ENCODE results near the gene CASKIN1. TPM values are rescaled to one million over a fixed set of nuclear protein-coding genes. Genes with fewer than 3 reads are reported as not detected.
"Not testable (repeated sequence)": the region's sequence is repeated elsewhere in the genome, so short reads cannot be mapped to it uniquely, and the experiment has no call there.

Gene CASKIN1
- total RNA-seq, 1 donor from 2014 or later = 1.0 TPM

DNA sequence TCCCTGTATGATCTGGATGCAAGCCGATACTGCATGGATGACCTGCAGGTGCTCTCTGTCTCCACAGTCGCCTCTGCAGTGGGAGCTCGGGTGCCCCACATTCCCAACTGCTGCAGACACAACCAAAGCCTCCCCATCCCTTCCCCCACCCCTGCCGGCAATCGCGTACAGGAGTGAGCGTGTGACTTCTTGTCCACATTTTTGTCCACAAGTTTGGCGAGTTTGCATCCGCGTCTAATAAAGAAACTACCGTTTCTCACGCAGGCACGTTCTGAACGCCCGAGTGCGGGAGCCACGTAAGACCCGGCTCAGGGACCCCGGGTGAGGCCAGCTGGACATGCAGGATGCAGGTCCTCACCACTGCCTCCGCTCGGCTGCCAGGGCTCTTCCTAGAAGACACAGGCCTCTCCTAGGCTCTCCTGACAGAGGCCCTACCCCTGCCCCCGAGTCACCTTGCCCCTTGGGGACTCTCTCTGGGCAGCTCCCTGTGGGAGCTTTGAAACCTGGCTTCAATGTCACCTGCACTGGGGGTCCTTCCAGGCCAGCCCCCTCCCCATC is 66.4 kb downstream of the CASKIN1 start:
- DNase-seq = not testable (repeated sequence)

DNA sequence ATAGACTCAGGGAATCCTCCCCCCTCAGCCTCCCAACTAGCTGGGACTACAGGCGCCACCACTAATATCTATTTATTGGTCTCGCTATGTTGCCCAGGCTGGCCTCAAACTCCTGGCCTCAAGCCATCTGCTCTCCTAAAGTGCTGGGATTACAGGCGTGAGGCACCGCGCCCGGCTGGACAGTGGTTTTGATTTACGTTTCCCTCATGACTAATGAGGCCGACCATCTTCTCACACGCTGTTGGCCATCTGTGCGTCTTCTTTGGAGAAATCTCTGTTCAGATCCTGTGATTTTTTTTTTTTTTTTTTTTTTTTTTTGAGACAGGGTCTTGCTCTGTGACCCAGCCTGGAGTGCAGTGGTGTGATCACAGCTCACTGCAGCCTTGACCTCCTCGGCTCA is 67.2 kb downstream of the CASKIN1 start:
- not testable (repeated sequence) for DNase-seq

DNA sequence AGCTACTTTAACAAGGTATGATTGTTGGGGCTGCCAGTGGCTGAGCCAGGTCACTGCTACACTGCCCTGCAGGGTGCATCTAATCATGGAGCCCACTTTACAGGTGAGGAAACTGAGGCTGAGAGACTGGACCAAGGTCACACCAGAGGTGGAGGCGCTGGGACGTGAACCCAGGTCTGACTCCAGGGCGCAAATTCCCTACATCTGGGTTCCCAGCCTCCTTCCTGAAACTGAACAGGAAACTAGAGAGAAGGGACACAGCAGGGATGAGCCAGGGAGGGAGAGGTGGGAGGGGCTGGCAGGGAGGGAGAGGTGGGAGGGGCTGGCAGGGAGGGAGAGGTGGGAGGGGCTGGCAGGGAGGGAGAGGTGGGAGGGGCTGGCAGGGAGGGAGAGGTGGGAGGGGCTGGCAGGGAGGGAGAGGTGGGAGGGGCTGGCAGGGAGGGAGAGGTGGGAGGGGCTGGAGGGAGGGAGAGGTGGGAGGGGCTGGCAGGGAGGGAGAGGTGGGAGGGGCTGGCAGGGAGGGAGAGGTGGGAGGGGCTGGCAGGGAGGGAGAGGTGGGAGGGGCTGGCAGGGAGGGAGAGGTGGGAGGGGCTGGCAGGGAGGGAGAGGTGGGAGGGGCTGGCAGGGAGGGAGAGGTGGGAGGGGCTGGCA is 68.7 kb downstream of the CASKIN1 start:
- DNase-seq = peak; percentile 59

Small RNAs within 50 kb of the gene (small RNA-seq; reads per million reads assigned to genes)
- gene MIR3180-5 (ENCODE audit: low replicate concordance) = not detected
- not detected for gene MIR4516 (ENCODE audit: low replicate concordance)
- not detected for gene RF00019 (ENCODE audit: low replicate concordance)
- not detected for gene SNORD60 (ENCODE audit: low replicate concordance)

Other genes with a start within 250 kb of the CASKIN1 start
- gene RPL3L, start 241.9 kb downstream of the CASKIN1 start, total RNA-seq = 150 TPM
- gene NDUFB10, start 237.1 kb downstream of the CASKIN1 start, total RNA-seq = 155 TPM
- gene RPS2, start 231.8 kb downstream of the CASKIN1 start, total RNA-seq = 1,524 TPM
- not detected for gene RNF151, start 229.7 kb downstream of the CASKIN1 start, total RNA-seq
- gene TBL3, start 224.6 kb downstream of the CASKIN1 start, total RNA-seq = 21.7 TPM
- 2.5 TPM for gene NOXO1, start 215.1 kb downstream of the CASKIN1 start, total RNA-seq
- gene GFER, start 212.4 kb downstream of the CASKIN1 start, total RNA-seq = 10.2 TPM
- 4.7 TPM for gene SYNGR3, start 206.6 kb downstream of the CASKIN1 start, total RNA-seq
- 15.2 TPM for gene ZNF598, start 186.8 kb downstream of the CASKIN1 start, total RNA-seq
- 0.82 TPM for gene NPW, start 176.8 kb downstream of the CASKIN1 start, total RNA-seq
- gene NHERF2, start 169.7 kb downstream of the CASKIN1 start, total RNA-seq = 45.7 TPM
- gene NTHL1, start 148.8 kb downstream of the CASKIN1 start, total RNA-seq = 28.7 TPM
- 57.2 TPM for gene TSC2, start 148.6 kb downstream of the CASKIN1 start, total RNA-seq
- 138 TPM for gene PKD1, start 60.7 kb downstream of the CASKIN1 start, total RNA-seq
- gene RAB26, start 48.0 kb downstream of the CASKIN1 start, total RNA-seq = not detected
- gene TRAF7, start 40.8 kb downstream of the CASKIN1 start, total RNA-seq = 27.4 TPM
- 27.0 TPM for gene MLST8, start 8.8 kb upstream of the CASKIN1 start, total RNA-seq
- gene BRICD5, start 14.3 kb upstream of the CASKIN1 start, total RNA-seq = 1.9 TPM
- gene PGP, start 18.2 kb upstream of the CASKIN1 start, total RNA-seq = 18.2 TPM
- 23.7 TPM for gene E4F1, start 27.0 kb upstream of the CASKIN1 start, total RNA-seq
- 1.3 TPM for gene DNASE1L2, start 39.8 kb upstream of the CASKIN1 start, total RNA-seq
- gene ECI1, start 55.0 kb upstream of the CASKIN1 start, total RNA-seq = 83.7 TPM
- 90.2 TPM for gene RNPS1, start 71.5 kb upstream of the CASKIN1 start, total RNA-seq
- gene ABCA3, start 144.1 kb upstream of the CASKIN1 start, total RNA-seq = 8.7 TPM
- 9.3 TPM for gene CCNF, start 232.8 kb upstream of the CASKIN1 start, total RNA-seq

Data from tongue (tissue), 3 donors.